Mesothelial cell of epicardium (in vitro differentiated cells): ENCODE results near the gene ZNF630. TPM values are rescaled to one million over a fixed set of nuclear protein-coding genes. Genes with fewer than 3 reads are reported as not detected.
"Not testable (repeated sequence)": the region's sequence is repeated elsewhere in the genome, so short reads cannot be mapped to it uniquely, and the experiment has no call there.

Experiments
- DNase-seq, 2 experiments: peaks; one replicate each; pipeline ENCODE4 v3.0.0; 2021; ENCODE audit warnings: low spot score in 2 of 2; ENCODE audit not compliant: unreplicated experiment in 2 of 2
- H3K27ac Mint-ChIP-seq: 2 replicates; pipeline ENCODE4 v1.8.0; 2021; ENCODE audit warnings: mixed read lengths
- H3K27me3 Mint-ChIP-seq: 2 replicates; pipeline ENCODE4 v1.8.0; 2021; ENCODE audit warnings: low read depth, mixed read lengths
- H3K36me3 Mint-ChIP-seq: 2 replicates; pipeline ENCODE4 v1.8.0; 2021; ENCODE audit warnings: mixed read lengths
- H3K4me1 Mint-ChIP-seq: 2 replicates; pipeline ENCODE4 v1.8.0; 2021; ENCODE audit warnings: mixed read lengths
- H3K4me3 Mint-ChIP-seq: 2 replicates; pipeline ENCODE4 v1.8.0; 2021; ENCODE audit warnings: mild to moderate bottlenecking, moderate library complexity, mixed read lengths
- H3K9me3 Mint-ChIP-seq: 2 replicates; pipeline ENCODE4 v1.8.0; 2021; ENCODE audit warnings: mixed read lengths
- total RNA-seq: library from RNA; stranded (reverse); gene quantifications from 3 replicates; pipeline ENCODE4 v1.2.1, GENCODE V29; 2021
- TF ChIP-seq, protein P1 (sequence below): fragments of 200-600 bp; sonication (generic); IDR thresholded peaks from one replicate; pipeline ENCODE4 v1.5.0; 2021; ENCODE audit warnings: antibody characterized with exemption; ENCODE audit not compliant: unreplicated experiment

ZNF630 gene
- total RNA-seq, 1 donor from 2014 or later = 6.6 TPM

DNA sequence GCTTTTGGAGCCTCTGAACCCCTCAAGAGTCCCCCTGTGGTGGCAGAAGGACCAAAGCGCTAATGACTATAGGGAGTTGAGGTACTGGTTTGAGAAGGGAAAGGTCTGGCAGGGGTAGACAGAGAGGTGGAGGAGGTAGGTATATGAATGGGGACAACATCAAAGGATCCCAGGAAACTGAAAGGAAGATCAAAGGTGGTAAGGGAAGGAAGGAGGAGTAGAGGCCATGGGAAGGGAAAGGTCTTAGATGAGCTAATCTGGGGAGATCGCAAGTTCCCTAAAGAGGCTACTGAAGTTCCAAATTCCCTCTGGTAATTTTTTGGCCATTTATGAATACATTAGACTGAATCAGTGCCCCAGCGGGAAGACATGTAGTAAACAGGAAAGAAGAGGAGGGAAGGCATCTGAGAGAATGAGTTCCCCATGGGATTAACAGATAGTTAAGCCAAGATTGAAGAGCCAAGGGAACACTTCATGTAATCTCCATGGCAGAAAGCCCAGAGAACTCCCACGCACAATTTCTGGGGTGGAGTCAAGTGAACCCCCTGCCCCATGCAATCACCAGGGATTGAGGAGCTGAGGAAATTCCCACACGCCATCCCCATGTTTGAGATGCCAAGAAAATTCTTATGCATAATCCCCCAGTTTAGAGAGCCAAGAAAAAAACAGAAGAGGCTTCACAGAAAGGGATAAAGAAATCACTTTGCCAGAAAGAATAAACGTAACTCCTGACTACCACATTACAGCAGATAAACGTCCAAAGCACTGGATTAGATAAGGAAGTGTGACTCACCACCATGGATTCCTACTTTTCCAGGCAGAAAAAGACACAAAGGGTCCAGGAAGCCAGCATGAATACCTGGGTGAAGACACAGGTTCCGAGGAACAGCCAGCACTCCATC, 25.8 kb downstream of the ZNF630 start:
- DNase-seq = no peak
- Mint-ChIP-seq H3K4me3 (no peak overlapping the region), H3K36me3 (peaks cover 7% of the 10 kb centered on the region), H3K9me3 (peaks cover 21% of the 10 kb centered on the region), H3K4me1 (peaks cover 5% of the 10 kb centered on the region), H3K27ac (peak overlapping the region; percentile 56), H3K27me3 (no peaks in the 10 kb centered on the region)
- TF ChIP-seq, protein P1, sequence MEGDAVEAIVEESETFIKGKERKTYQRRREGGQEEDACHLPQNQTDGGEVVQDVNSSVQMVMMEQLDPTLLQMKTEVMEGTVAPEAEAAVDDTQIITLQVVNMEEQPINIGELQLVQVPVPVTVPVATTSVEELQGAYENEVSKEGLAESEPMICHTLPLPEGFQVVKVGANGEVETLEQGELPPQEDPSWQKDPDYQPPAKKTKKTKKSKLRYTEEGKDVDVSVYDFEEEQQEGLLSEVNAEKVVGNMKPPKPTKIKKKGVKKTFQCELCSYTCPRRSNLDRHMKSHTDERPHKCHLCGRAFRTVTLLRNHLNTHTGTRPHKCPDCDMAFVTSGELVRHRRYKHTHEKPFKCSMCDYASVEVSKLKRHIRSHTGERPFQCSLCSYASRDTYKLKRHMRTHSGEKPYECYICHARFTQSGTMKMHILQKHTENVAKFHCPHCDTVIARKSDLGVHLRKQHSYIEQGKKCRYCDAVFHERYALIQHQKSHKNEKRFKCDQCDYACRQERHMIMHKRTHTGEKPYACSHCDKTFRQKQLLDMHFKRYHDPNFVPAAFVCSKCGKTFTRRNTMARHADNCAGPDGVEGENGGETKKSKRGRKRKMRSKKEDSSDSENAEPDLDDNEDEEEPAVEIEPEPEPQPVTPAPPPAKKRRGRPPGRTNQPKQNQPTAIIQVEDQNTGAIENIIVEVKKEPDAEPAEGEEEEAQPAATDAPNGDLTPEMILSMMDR = no peak

DNA sequence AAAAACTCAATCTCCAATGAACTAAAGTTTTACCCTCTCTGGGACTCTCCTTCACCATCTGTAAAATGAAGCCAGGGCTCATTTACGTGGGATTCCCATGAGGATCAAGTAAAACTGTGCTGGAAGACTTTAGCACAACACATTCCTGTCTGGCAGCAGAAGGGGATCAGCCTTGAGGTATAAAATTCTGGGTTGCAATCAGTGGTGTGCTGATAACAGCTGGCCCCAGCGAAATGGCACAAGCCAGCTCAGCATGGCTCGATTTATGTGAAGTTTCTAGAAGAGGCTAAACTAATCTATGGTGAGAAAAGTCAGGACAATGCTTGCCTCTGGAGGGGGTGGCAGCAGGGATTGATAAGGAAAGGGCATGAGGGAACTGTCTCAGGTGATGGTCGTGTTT, 28.4 kb downstream of the ZNF630 start:
- peaks cover 24% of the 10 kb centered on the region for H3K9me3 Mint-ChIP-seq
- no peak overlapping the region for H3K27ac Mint-ChIP-seq
- TF ChIP-seq, protein P1 = no peak
- H3K27me3 Mint-ChIP-seq = no peaks in the 10 kb centered on the region
- H3K36me3 Mint-ChIP-seq = peaks cover 7% of the 10 kb centered on the region
- no peak for DNase-seq
- peaks cover 5% of the 10 kb centered on the region for H3K4me1 Mint-ChIP-seq
- H3K4me3 Mint-ChIP-seq = no peak overlapping the region

DNA sequence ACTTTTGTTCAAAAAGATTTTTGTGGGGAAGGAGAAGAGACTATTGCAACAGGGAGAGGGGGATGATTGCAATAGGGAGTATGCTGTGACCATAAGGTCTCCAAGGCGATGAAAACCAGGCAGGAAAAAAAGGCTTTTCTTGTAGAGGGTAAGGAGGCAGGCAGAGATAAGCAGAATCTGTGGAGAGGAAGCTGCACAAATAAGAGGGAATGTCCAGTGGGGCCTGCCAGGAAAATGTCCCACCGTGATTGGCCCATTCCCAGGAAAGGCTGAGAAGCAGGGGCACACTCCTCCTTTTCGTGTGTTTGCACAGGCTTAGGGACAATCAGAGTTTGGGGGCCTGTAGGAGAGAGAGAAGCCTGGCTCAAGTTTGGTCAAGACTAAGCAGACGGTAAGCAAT, 35.5 kb downstream of the ZNF630 start:
- H3K9me3 Mint-ChIP-seq = peaks cover 21% of the 10 kb centered on the region
- DNase-seq = no peak
- peaks cover 2% of the 10 kb centered on the region for H3K4me1 Mint-ChIP-seq
- TF ChIP-seq, protein P1 = no peak
- H3K4me3 Mint-ChIP-seq = no peak overlapping the region
- peaks cover 2% of the 10 kb centered on the region for H3K36me3 Mint-ChIP-seq
- no peaks in the 10 kb centered on the region for H3K27me3 Mint-ChIP-seq
- peak overlapping the region; percentile 9 for H3K27ac Mint-ChIP-seq

DNA sequence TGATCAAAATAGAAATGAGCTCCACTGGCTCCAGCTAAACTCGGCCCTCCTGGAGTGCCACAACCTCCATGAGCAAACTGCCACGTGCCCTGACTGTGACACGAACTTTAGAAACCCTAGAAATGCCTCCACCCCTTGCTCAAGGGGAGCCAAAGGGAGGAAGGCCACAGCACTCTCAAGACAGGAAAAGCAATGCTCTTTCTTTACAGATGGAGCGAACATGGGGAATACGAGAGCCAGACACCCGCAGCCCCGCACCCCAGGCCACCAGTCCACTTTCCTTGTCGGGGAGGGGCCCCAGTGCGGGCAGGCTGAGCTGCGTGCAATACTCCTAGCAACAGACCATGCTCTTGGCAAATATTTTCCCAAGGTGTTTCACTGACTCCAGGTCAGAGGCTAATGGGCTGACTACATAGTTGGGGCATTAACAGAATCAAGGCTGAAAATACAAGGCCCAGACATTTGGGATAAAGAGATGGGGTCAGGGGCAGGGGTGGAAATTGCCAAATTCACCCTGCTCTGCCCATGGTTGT, 40.7 kb downstream of the ZNF630 start:
- H3K27ac Mint-ChIP-seq, H3K36me3 Mint-ChIP-seq, H3K27me3 Mint-ChIP-seq, DNase-seq, H3K4me1 Mint-ChIP-seq, H3K4me3 Mint-ChIP-seq: not testable (repeated sequence)
- peaks cover 14% of the 10 kb centered on the region for H3K9me3 Mint-ChIP-seq

DNA sequence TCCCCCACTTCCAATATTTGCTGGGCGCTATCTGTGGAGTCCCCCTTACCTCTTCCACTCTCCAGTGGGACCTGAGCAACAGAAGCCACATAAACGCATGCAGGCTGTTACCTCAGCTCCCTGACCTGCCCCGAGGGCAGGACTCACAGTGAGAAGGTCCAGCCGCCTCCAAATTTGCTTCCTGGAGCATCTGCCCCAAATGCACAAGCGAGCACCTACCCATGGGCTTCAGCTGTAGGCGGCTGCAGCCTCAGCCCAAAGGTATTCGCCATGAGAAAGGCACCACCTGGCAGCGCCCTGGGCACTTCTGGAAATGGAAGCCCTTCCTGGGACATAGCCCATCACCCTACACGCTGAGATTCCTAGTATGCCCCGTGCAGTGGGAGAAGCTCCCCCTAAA, 41.2 kb downstream of the ZNF630 start:
- peaks cover 11% of the 10 kb centered on the region for H3K9me3 Mint-ChIP-seq
- no peaks in the 10 kb centered on the region for H3K27me3 Mint-ChIP-seq
- peaks cover 2% of the 10 kb centered on the region for H3K36me3 Mint-ChIP-seq
- H3K27ac Mint-ChIP-seq = no peak overlapping the region
- peaks cover 8% of the 10 kb centered on the region for H3K4me1 Mint-ChIP-seq
- H3K4me3 Mint-ChIP-seq = no peak overlapping the region
- DNase-seq = no peak
- TF ChIP-seq, protein P1 = no peak

DNA sequence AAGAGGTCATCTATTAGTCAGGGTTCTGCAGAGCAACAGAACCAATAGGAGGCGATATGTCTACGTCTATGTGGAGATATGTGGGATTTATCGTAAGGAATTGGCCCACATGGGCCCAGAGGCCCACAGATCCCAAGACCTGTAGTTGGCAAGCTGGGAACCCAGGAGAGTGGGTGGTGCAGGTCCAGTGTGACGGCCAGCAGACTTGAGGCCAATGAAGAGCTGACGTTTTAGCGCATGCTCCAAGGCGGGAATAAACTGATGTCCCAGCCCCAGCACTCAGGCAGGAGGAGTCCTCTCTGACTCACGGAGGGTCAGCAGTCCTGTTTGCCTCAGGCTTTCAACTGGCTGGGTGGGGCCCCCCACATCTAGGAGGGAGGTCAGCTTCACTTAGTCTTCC, 43.3 kb downstream of the ZNF630 start:
- Mint-ChIP-seq H3K27me3 (no peaks in the 10 kb centered on the region), H3K9me3 (peaks cover 21% of the 10 kb centered on the region), H3K4me3 (no peak overlapping the region), H3K36me3 (peaks cover 2% of the 10 kb centered on the region), H3K4me1 (peaks cover 5% of the 10 kb centered on the region), H3K27ac (no peak overlapping the region)
- TF ChIP-seq, protein P1 = no peak
- no peak for DNase-seq

DNA sequence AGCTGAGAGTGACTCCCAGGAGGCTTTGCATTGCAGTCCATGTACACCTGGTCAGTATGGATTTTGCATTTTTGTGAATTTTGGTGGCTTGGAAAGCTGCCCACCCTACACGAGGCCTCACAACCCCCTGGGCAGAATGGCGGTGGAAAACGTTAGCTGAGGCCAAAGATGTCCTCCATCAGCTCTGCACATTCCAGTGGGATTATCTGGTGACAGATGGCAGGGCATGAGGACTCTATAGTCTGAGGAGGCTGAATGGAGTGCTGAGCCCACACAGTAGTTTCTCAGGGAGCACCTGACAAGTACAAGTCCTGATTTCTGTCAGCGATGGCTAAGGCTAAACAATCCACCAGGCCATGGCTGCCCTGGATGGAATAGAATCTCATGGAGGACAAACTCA, 43.9 kb downstream of the ZNF630 start:
- not testable (repeated sequence) for H3K36me3 Mint-ChIP-seq, H3K27me3 Mint-ChIP-seq, H3K4me3 Mint-ChIP-seq, DNase-seq, H3K27ac Mint-ChIP-seq, H3K4me1 Mint-ChIP-seq
- H3K9me3 Mint-ChIP-seq = peaks cover 21% of the 10 kb centered on the region
